ENCODE results near the gene ZNF267. TPM values are rescaled to one million over a fixed set of nuclear protein-coding genes. Genes with fewer than 3 reads are reported as not detected.

ZNF267 gene
- total and polyA plus RNA-seq, 2 donors (not counting 3 experiments of a cell fraction or from before 2014, with no cell fraction given): 5.2 to 19.1 TPM

GRCh38 chr16:31868164-31868563, 5.4 kb upstream of the ZNF267 start:
- H3K4me3 ChIP-seq (replicated peaks in 1 of 3; ENCODE audit: insufficient read depth in 1 of 3, low read depth in 1 of 3, low read length in 3 of 3): no peak overlapping the region
- H4K20me1 ChIP-seq (replicated peaks; ENCODE audit: control insufficient read depth, extremely low read depth, insufficient read depth, low read length): no peaks in the 10 kb centered on the region
- H3K79me2 ChIP-seq (ENCODE audit: control insufficient read depth, insufficient read depth, low read length): no peaks in the 10 kb centered on the region
- H3K27ac ChIP-seq (ENCODE audit: insufficient read depth, low read depth, low read length): peak overlapping the region; percentile 56
- peaks cover 6 to 10% of the 10 kb centered on the region in 2 experiments for H3K27me3 ChIP-seq (ENCODE audit: control insufficient read depth in 2 of 2, insufficient read depth in 2 of 2, low read length in 2 of 2)
- H3K9me1 ChIP-seq (replicated peaks; ENCODE audit: control insufficient read depth, extremely low read depth, insufficient read depth, low read length): no peaks in the 10 kb centered on the region
- TF ChIP-seq POLR2A (IDR thresholded peaks at IDR 0.05; ENCODE audit: low read depth, low read length): no peak
- peak; percentile 16 for TF ChIP-seq JUN (IDR thresholded peaks at IDR 0.05; ENCODE audit: borderline replicate concordance, insufficient read depth, insufficient read length, low read depth)
- TF ChIP-seq GATA2 (IDR thresholded peaks at IDR 0.05; ENCODE audit: insufficient read depth, insufficient read length, low read depth, low read length): no peak
- no peak for TF ChIP-seq CTCF (IDR thresholded peaks at IDR 0.05; ENCODE audit: extremely low read depth in 1 of 2, insufficient read depth in 1 of 2, low read depth in 1 of 2, low read length in 2 of 2)
- no peak overlapping the region for H2AFZ ChIP-seq (ENCODE audit: low read depth, low read length)
- peak overlapping the region; percentile 20 for H3K4me2 ChIP-seq (ENCODE audit: insufficient read depth, low read length)
- intact Hi-C loops (cut with micrococcal nuclease) (loop anchor here (1.0 to 10.0 kb wide), 10 partner anchors 156 to 1026 kb away; partner anchors contain the start of genes HSD3B7, PYCARD, RUSF1 and TGFB1I1), dilution Hi-C loops (cut with MboI; ENCODE audit: extremely low pct_ligation_motif_present, low sequenced_read_pairs) (no loop called here)
- ChIA-PET CTCF (interaction anchor here (0.5 to 4.8 kb wide), 14 partner anchors 9 to 934 kb away, joined by 3 to 63 read pairs (median 8); partner anchors contain the start of genes ARMC5, HSD3B7 and TRIM72), POLR2A (interaction anchor here (1.5 kb wide), 1 partner anchor 155 kb away, joined by 5 read pairs; a partner anchor contains a TSS)
- peaks cover 22% of the 10 kb centered on the region for H3K4me1 ChIP-seq (ENCODE audit: control insufficient read depth, extremely low read depth, insufficient read depth, low read length)
- FAIRE-seq: peak; percentile 48
- H3K9ac ChIP-seq (replicated peaks; ENCODE audit: extremely low read depth, insufficient read depth, low read length): no peak overlapping the region
- BruUV-seq (replicated peaks): no TSS peak
- no peak for DNase-seq (ENCODE audit: low read depth, low spot score)
- H3K9me3 ChIP-seq (replicated peaks; ENCODE audit: control insufficient read depth, insufficient read depth, low read length): no peaks in the 10 kb centered on the region
- H3K36me3 ChIP-seq (ENCODE audit: control insufficient read depth in 2 of 2, extremely low read depth in 1 of 2, insufficient read depth in 2 of 2, low read length in 2 of 2): no peaks in the 10 kb centered on the region

- peaks cover 2 to 10% of the 10 kb centered on the region in 2 experiments for H3K27me3 ChIP-seq (ENCODE audit: control insufficient read depth in 2 of 2, insufficient read depth in 2 of 2, low read length in 2 of 2)
- TSS peak; percentile 2 for BruUV-seq (replicated peaks)
- dilution Hi-C loops (cut with MboI; ENCODE audit: extremely low pct_ligation_motif_present, low sequenced_read_pairs): no loop called here
- peaks cover 24% of the 10 kb centered on the region for H3K4me1 ChIP-seq (ENCODE audit: control insufficient read depth, extremely low read depth, insufficient read depth, low read length)
- peak overlapping the region; percentile 56 for H3K27ac ChIP-seq (ENCODE audit: insufficient read depth, low read depth, low read length)
- H2AFZ ChIP-seq (ENCODE audit: low read depth, low read length): peak overlapping the region; percentile 43
- peak overlapping the region; percentile 14 for H3K9ac ChIP-seq (replicated peaks; ENCODE audit: extremely low read depth, insufficient read depth, low read length)
- ChIA-PET CTCF (interaction anchor here (0.6 to 4.8 kb wide), 21 partner anchors 8 to 934 kb away, joined by 3 to 63 read pairs (median 5); partner anchors contain the start of genes ARMC5, HSD3B7, SETD1A and ZNF646), POLR2A (interaction anchor here (1.5 kb wide), 1 partner anchor 156 kb away, joined by 5 read pairs; a partner anchor contains a TSS)
- no peak for TF ChIP-seq FOS (IDR thresholded peaks at IDR 0.05; ENCODE audit: borderline replicate concordance, insufficient read depth, low read length)
- no peak for TF ChIP-seq POLR2A (IDR thresholded peaks at IDR 0.05; ENCODE audit: low read depth, low read length)
- TF ChIP-seq JUN (IDR thresholded peaks at IDR 0.05; ENCODE audit: borderline replicate concordance, insufficient read depth, insufficient read length, low read depth): no peak
- TF ChIP-seq EZH2 (IDR thresholded peaks at IDR 0.05; ENCODE audit: borderline replicate concordance, low read depth, low read length, severe bottlenecking): no peak
- peak; percentile 62 to 63 for TF ChIP-seq CTCF (IDR thresholded peaks at IDR 0.05; ENCODE audit: extremely low read depth in 1 of 2, insufficient read depth in 1 of 2, low read depth in 1 of 2, low read length in 2 of 2)
- H3K9me1 ChIP-seq (replicated peaks; ENCODE audit: control insufficient read depth, extremely low read depth, insufficient read depth, low read length): no peaks in the 10 kb centered on the region
- peak; percentile 77 for DNase-seq (ENCODE audit: low read depth, low spot score)
- peak; percentile 73 for FAIRE-seq
- no peaks in the 10 kb centered on the region for H4K20me1 ChIP-seq (replicated peaks; ENCODE audit: control insufficient read depth, extremely low read depth, insufficient read depth, low read length)
- peak overlapping the region; percentile 39 for H3K4me2 ChIP-seq (ENCODE audit: insufficient read depth, low read length)
- H3K36me3 ChIP-seq (ENCODE audit: control insufficient read depth in 2 of 2, extremely low read depth in 1 of 2, insufficient read depth in 2 of 2, low read length in 2 of 2): no peaks in the 10 kb centered on the region
- H3K79me2 ChIP-seq (ENCODE audit: control insufficient read depth, insufficient read depth, low read length): peaks cover 1% of the 10 kb centered on the region
- intact Hi-C loops (cut with micrococcal nuclease): loop anchor here (1.0 to 10.0 kb wide), 12 partner anchors 12 to 1026 kb away; partner anchors contain the start of genes ARMC5, HSD3B7, PYCARD and RUSF1
- H3K4me3 ChIP-seq (replicated peaks in 1 of 3; ENCODE audit: insufficient read depth in 1 of 3, low read depth in 1 of 3, low read length in 3 of 3): no peak overlapping the region
- no peaks in the 10 kb centered on the region for H3K9me3 ChIP-seq (replicated peaks; ENCODE audit: control insufficient read depth, insufficient read depth, low read length)
These were observed 4.9 kb upstream of the ZNF267 start for GRCh38 chr16:31868691-31869167.
